ENCODE measurements around the gene MRPL55.

Gene MRPL55

DNA sequence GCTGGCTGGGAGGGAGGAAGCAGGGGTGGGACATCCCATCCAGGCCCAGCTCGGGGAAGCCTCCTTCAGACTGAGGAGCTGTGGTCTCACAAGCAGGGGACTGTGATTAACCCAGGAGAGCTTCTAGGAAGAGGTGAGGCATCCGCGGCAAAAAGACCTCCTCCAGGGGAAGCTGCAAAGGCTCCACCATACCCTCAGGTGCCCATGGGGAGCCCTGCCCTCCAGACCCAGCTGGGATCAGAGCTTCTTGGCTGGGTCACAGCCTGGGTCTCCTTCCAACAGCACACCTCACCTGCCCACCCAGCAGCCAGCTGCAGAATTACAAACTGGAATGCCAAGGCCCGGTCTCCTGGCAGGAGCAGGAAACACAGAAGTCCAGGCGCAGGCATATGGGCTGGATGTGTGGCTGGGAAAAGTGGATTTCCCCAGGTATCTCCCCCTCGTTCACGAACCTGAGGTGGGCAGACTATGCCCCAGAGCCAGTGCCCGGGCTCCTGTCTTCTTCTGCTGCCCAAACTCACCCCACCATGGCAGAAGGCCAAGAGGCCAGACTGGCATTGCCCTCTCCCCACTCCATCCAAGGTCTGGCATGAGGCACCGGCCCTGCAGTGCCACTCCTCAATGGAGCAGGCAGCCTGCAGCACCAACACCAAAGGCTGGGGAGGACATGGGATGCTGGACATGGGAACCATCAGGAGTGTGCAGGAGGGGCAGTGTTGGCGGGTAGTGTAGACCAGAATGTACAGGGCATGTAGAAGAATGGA is 42.0 kb downstream of the MRPL55 start:
- DNase-seq = no peak

DNA sequence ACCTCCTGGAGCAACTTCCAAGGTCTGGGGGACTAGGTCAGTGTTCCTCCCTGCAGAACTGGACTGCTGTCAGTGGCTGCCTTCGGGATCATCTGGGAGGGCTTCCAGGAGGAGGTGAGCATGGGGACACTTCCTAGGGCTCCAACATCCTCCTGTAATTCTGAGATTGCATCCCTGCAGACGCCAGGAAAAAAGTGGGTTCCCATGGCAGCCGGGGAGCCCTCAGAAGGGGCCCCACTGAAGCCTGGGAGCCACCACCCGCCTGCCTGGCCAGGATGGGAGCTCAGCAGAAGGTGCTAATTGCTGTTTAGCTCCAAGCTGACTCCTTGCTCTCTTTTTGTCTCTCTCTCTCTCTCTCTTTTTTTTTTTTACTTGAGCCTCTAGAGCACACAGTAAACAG is 42.7 kb downstream of the MRPL55 start:
- no peak for DNase-seq

DNA sequence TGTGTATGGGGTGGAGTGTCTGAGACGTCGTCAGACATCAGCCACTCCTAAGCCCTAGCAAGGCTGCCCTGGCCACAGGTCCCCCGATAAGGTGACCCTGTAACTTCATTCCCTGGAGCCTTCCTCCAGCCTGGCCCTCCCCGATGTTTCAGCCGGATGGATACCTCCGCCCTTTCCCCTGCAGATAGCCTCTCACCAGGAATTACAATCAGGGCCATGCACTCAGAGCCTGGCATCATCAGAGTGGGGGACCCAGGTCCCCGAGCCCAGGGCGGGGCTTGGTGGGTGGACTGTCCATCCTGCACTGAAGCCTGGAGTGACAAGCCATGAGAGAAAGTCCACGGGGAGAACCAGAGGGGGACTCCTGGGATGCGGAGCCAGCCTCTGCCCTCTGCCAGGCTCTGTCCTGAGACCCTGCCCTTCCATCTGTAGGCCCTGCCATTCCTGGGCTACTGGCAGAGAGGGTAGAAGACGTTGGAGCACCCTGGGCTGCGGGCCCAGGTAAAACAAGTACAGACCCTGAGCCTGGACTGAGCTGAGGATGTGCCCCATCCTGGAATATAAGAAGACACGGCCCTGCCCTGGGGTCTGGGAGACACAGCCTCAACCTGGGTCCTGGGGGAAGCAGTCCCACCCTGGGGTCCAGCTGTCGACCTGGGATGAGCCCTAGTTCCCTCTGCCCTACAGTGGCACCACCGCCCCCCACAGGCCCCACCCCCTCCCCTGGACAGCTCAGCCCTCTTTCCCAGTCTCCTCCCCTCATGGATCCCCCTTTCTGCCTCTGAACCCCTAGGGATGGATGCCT is 43.4 kb downstream of the MRPL55 start:
- no peak for DNase-seq

DNA sequence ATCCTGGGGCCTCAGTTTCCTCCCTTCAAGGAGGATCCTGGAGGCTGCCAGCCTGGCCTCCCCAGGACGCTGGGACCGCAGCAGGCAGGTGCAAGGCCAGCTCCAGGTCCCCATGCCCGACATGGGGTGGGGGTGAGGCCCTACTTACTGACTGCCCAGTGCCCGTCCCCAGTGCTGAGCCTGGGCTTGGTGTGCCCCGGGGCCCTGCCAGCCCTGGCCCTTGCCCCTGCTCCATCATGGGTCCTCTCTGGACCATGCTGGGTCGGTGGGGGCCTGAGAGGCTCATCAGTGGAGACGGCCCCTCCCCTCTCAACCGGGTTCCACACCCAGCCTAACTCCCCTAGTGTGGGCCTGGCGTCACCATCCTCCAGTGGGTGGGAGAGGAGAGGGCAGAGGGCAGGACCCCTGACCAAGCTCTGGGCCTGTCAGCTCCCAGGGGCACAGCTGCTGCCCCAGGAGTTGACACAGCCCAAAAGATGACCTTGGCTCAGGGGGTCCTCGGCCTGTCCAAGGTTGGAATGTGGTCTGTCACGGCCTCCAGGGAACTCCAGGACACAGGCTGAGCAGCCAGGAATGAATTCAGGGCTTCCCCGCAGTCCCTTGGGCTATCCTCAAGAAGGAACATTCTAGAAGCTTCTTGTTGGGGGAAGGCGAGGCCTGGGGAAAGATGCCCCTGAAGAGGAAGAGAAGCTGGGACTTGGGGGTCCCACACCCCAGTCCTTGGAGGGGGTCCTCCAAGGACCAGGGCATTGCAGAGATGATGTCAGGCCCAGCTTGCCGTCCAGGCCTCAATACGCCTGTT is 44.2 kb downstream of the MRPL55 start:
- DNase-seq = no peak

DNA sequence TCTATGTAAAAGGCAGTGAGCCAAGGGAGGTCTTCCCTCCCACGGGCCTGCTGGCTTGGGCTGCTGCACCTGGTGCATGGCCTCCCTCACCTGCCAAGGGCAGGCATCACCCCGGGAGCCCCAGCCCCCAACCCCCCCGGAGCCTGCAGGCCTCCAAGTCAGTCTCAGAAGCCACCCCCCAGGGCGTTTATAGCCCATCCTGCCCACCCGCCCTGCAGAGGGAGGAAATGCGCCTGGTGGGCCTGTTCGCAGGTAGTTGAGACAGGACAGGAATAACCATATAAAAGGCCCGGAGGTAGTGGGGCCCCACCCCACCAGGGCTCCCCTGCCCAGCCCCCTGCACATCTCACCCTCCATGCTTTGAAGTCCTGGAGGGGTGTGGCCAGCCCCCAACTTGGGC is 44.8 kb downstream of the MRPL55 start:
- DNase-seq = no peak

DNA sequence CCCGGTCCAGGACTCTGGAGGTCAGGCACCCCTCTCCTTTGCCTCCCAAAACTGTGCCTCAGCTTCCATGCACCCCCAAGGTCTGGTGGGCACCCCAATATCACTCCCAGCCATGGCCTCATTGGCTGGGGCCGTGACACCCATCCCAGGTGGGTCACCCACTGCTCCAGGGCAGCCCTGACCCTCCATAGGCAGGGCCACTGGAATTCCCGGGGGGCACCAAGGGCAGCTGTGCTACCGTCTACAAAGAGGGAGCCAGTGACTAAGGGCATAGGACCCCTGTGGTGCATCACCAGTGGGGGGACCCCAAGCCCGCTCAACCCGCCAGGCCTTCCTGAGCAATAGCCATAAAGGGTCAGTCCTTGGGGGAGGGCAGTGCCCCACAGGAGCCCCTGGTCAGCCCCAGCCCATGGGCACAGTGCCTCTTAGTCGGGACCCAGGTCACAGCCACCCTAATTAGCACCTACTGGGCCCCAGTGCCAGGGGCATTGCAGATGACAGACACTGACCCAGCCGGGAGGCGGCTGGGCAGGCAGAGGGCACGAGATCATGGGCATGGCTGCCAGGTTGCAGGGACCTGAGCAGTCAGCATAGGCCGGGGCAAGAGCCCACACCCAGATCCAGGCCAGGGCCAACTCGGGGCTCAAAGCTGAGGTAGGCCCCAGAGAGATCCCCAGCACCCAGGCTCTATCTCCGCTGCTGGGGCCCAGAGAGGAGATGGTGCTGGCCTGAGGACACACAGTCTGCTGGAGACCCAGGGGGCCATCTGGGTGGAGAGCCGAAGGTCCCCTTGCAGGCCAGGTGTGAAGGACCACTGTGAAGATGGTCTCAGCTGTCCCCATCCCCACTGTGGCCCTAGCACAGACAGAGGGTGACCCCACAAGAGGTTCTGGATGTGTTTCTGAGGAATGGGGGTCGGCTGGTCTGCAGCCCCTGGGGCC is 45.6 kb downstream of the MRPL55 start:
- DNase-seq = no peak

DNA sequence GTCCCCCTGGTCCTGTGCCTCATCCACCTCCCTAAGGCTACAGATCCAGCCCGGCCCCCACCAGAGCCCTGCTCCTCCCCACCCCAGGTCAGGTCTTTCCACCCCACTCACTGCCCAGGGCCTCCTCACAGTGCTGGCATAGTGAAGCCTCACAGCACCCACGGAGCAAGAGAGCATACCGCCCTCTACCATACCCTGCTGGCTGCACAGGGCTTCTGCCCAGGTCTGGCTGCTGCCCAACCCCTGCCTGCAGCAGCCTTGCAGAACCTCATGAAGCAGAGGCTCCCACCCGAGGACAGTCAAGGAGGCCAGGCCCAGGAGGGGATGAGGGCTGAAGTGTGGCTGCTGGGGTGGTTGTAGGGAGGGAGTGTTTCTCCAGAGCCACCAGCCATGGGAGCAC is 46.3 kb downstream of the MRPL55 start:
- DNase-seq = no peak

DNA sequence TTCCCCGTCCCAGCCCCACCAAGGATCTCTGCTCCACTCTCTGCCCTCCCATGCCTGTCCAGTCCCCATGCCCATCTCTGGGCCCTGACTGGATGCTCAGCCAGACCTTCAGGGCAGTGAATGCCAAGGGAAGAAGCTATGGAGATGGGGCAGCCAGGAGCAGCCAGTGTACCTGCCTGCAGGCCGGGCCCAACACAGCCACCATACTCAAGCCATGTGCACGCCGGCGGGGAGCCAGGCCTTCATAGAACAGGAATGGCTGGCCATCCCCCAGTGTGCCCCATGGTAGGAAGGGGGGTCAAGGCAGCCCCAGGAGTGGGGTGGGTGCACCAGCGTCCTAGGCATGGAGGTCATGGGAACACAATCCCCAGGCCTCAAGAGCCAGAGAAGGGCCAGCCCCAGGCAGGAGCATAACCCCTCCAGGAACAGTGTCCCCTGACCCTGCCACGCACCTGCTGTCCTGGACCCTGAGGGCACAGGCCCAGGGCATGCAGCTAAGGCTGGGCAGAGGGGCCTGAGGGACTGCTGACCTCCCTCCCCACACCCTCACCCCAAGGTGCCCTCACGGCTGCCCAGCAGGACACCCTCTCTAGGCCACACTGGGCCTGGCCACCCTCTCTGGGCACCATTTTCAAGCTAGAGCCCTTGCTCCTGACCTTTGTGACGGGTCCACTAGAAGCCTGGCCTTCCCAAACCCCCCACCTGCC is 46.9 kb downstream of the MRPL55 start:
- no peak for DNase-seq

DNA sequence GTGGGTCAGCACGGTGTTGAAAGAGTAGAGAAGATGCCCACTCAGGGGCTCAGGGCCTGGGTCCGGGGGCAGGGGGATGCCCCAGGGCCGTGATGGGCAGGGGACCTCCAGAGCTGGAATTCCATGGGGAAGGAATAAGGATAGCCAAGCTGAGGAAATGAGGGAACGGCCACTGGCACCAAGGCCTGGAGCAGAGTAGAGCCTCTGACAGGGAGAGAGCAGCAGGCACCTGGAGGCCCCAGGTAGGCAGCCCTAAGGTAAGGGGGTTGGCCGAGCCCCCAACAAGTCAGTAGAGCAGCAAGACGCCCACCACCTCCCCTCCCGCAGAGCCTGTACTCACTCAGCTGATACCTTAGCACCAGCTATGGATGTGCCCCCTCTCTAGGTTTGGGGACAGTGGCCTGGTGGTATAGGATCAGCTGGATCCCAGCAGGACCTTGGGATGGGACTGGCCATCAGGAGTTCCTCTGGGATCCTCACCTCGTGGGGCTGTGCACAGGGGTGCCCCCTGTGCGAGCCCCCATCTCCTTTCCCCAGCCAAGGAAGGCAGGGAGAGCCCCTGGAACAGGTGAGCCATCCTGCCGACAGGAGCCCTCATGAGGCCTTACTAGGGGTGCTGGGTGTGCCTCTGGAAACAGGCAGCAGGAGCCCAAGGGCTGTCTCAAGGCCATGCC is 47.6 kb downstream of the MRPL55 start:
- no peak for DNase-seq

DNA sequence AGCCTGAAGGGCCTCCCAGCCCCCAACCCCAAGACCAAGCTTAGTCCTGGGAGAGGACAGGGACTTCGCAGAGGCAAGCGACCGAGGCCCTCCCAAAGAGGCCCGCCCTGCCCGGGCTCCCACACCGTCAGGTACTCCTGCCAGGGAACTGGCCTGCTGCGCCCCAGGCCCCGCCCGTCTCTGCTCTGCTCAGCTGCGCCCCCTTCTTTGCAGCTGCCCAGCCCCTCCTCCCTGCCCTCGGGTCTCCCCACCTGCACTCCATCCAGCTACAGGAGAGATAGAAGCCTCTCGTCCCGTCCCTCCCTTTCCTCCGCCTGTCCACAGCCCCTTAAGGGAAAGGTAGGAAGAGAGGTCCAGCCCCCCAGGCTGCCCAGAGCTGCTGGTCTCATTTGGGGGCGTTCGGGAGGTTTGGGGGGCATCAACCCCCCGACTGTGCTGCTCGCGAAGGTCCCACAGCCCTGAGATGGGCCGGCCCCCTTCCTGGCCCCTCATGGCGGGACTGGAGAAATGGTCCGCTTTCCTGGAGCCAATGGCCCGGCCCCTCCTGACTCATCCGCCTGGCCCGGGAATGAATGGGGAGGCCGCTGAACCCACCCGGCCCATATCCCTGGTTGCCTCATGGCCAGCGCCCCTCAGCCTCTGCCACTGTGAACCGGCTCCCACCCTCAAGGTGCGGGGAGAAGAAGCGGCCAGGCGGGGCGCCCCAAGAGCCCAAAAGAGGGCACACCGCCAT is 48.5 kb downstream of the MRPL55 start:
- no peak for DNase-seq

DNA sequence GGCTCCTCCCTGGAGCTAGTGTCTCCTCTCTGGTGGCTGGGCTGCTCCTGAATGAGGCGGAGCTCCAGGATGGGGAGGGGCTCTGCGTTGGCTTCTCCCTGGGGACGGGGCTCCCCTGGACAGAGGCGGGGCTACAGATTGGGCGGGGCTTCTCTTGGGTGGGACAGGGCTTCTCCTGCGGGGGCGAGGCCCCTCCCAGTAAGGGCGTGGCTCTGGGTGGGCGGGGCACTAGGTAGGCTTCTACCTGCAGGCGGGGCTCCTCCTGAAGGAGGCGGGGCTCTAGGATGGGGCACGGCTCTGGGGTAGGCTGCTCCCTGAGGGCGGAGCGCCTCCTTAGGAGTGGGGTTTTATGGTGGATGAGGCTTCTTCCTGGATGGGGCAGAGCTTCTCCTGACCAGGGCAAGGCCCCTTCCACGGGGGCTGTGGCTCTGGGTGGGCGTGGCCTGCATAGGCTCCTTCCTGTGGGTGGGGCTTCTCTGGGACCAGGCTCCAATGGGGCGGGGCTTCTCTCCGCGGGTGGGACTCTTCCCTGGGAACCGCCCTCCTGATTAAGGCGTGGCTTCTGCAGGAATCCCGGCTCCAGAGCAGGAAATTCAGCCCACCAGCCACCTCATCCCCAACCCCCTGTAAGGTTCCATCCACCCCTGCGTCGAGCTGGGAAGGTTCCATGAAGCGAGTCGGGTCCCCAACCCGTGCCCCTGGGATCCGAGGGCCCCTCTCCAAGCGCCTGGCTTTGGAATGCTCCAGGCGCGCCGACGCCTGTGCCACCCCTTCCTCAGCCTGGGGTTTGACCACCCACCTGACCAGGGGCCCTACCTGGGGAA is 49.3 kb downstream of the MRPL55 start:
- DNase-seq = no peak

DNA sequence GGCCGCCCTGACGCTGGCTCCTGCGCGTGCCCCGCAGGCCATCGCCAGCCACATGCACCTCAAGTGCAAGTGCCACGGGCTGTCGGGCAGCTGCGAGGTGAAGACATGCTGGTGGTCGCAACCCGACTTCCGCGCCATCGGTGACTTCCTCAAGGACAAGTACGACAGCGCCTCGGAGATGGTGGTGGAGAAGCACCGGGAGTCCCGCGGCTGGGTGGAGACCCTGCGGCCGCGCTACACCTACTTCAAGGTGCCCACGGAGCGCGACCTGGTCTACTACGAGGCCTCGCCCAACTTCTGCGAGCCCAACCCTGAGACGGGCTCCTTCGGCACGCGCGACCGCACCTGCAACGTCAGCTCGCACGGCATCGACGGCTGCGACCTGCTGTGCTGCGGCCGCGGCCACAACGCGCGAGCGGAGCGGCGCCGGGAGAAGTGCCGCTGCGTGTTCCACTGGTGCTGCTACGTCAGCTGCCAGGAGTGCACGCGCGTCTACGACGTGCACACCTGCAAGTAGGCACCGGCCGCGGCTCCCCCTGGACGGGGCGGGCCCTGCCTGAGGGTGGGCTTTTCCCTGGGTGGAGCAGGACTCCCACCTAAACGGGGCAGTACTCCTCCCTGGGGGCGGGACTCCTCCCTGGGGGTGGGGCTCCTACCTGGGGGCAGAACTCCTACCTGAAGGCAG is 50.0 kb downstream of the MRPL55 start:
- no peak for DNase-seq

DNA sequence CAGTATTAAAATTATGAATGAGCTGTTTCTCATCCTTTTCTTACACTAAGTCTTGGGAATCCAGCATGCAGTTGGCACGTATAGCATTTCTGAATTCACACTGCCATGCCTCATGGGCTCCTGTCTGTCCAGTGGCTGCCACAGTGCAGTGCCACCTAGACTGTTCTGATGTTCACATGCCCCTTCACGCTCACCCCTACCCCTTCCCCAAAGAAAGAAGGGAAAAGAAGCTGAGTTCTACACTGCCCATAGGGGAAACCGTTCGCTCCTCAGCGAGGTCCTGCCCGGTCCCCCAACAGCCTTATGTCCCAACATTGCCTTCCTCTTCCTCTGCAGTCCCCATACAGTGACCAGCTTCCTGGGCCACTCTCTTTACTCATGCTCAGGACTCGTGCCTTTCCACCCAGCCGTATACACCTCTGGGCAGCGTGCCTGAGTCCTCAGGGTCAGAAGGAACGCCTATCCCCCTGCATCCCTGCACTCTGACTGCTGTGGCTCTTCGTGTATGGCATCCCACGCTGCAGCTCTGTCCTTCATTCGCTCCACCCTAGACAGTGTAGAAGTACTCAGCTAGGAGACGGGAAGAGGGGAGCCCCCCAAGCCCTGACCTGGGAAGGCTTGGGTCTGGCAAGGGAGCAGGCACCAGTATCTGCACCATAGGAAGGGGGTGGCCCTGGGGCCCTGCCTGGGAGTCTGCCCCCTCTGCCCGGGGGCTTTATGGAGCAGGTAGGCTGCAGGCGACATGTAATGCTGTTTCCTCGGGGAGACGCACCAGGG is 50.7 kb downstream of the MRPL55 start:
- DNase-seq = no peak

All from NCI-H1092 treated with DMSO at 0.1 percent for 48 hours (cell line).